SK-N-SH (cell line): ENCODE results near the gene SAG. TPM values are rescaled to one million over a fixed set of nuclear protein-coding genes. Genes with fewer than 3 reads are reported as not detected.

ENCODE experiments used
- CTCF ChIA-PET: fragments of 300-600, 350-600 bp; formaldehyde crosslinking; extraction: SDS; loops from one replicate; lab custom pipeline; 2021; lab: Yijun Ruan, JAX
- POLR2A ChIA-PET: fragments of 350-600 bp; sonication (Branson Sonifier 250); formaldehyde crosslinking; extraction: SDS; loops from one replicate; lab custom pipeline; 2020; ENCODE audit warnings: antibody characterized with exemption, inconsistent platforms; lab: Yijun Ruan, JAX
- DNase-seq: peaks from one replicate; pipeline ENCODE4 v3.0.0; 2012
- H2AFZ ChIP-seq: fragments of 200-600 bp; sonication (generic); 2 replicates; pipeline ENCODE4 v1.8.1; 2016; ENCODE audit warnings: antibody characterized with exemption, mild to moderate bottlenecking, low read depth
- H3F3A ChIP-seq: fragments of 200-600 bp; sonication (generic); replicated peaks from 2 replicates; pipeline ENCODE3; 2016; ENCODE audit warnings: antibody characterized with exemption, mild to moderate bottlenecking; ENCODE audit not compliant: insufficient read depth
- H3K27ac ChIP-seq, 2 experiments: fragments of 200-500 bp in 1 of 2; fragments of 200-600 bp in 1 of 2; sonication (Bioruptor generic) in 1 of 2; sonication (generic), shearing (Covaris generic) in 1 of 2; 2 replicates each; pipeline versions ENCODE4 v1.5.1 to v1.6.1; 2014 to 2016; ENCODE audit warnings: low read depth in 2 of 2, inconsistent platforms in 1 of 2, low read length in 1 of 2, mild to moderate bottlenecking in 1 of 2, mixed read lengths in 1 of 2
- H3K27me3 ChIP-seq: fragments of 200-600 bp; sonication (generic), shearing (Covaris generic); 2 replicates; pipeline ENCODE4 v1.6.1; 2016; ENCODE audit warnings: mixed run types; ENCODE audit not compliant: insufficient read depth
- H3K36me3 ChIP-seq, 2 experiments: fragments of 200-500 bp in 1 of 2; fragments of 200-600 bp in 1 of 2; sonication (Bioruptor generic) in 1 of 2; sonication (generic) in 1 of 2; replicated peaks in 1 of 2; 2 replicates each; pipeline versions ENCODE3 to v1.5.1; 2014 to 2016; ENCODE audit warnings: low read length in 1 of 2, mild to moderate bottlenecking in 1 of 2; ENCODE audit not compliant: insufficient read depth in 2 of 2, control insufficient read depth in 1 of 2
- H3K4me1 ChIP-seq, 2 experiments: fragments of 200-500 bp in 1 of 2; fragments of 200-600 bp in 1 of 2; sonication (Bioruptor generic) in 1 of 2; sonication (generic), shearing (Covaris generic) in 1 of 2; 2 replicates each; pipeline versions ENCODE4 v1.5.1 to v1.6.1; 2014 to 2016; ENCODE audit warnings: low read depth in 1 of 2, low read length in 1 of 2, mixed run types in 1 of 2; ENCODE audit not compliant: insufficient read depth in 2 of 2, control insufficient read depth in 1 of 2
- H3K4me2 ChIP-seq: fragments of 200-600 bp; sonication (generic), shearing (Covaris generic); 2 replicates; pipeline ENCODE4 v1.6.1; 2017; ENCODE audit warnings: mixed run types
- H3K4me3 ChIP-seq, 2 experiments: fragments of 200-500 bp in 1 of 2; fragments of 200-600 bp in 1 of 2; sonication (Bioruptor generic) in 1 of 2; sonication (generic), shearing (Covaris generic) in 1 of 2; 2 replicates each; pipeline versions ENCODE4 v1.5.1 to v1.8.1; 2014 to 2016; ENCODE audit warnings: low read depth in 2 of 2, inconsistent platforms in 1 of 2, low read length in 1 of 2, mild to moderate bottlenecking in 1 of 2, mixed read lengths in 1 of 2, moderate library complexity in 1 of 2
- H3K79me2 ChIP-seq: fragments of 200-600 bp; sonication (generic); 2 replicates; pipeline ENCODE4 v1.8.1; 2017; ENCODE audit warnings: mild to moderate bottlenecking; ENCODE audit not compliant: insufficient read depth
- H3K9ac ChIP-seq: fragments of 200-600 bp; sonication (generic); 2 replicates; pipeline ENCODE4 v1.6.1; 2017; ENCODE audit warnings: mixed run types
- H3K9me2 ChIP-seq: fragments of 200-600 bp; sonication (generic); 2 replicates; pipeline ENCODE4 v1.6.1; 2017; ENCODE audit warnings: mixed run types
- H3K9me3 ChIP-seq: fragments of 200-600 bp; sonication (generic); 2 replicates; pipeline ENCODE4 v1.6.1; 2017; ENCODE audit warnings: mixed run types, mild to moderate bottlenecking, moderate library complexity
- H4K20me1 ChIP-seq: fragments of 200-600 bp; sonication (generic); 2 replicates; pipeline ENCODE4 v1.6.1; 2017; ENCODE audit warnings: mild to moderate bottlenecking, mixed run types; ENCODE audit not compliant: insufficient read depth
- CHD2 ChIP-seq: fragments of 150-350 bp; IDR thresholded peaks from 2 replicates; pipeline ENCODE4 v1.6.1; 2018; ENCODE audit warnings: low read length; ENCODE audit not compliant: partially characterized antibody
- FOXJ3 ChIP-seq: sonication (generic); formaldehyde crosslinking; IDR thresholded peaks from 2 replicates; pipeline ENCODE4 v1.5.1; 2020; ENCODE audit warnings: mild to moderate bottlenecking, missing genetic modification reagents
- GABPA ChIP-seq: IDR thresholded peaks from 2 replicates; pipeline ENCODE4 v1.4.0; 2012; ENCODE audit warnings: low read depth, mild to moderate bottlenecking
- IRF3 ChIP-seq: fragments of 150-350 bp; IDR thresholded peaks from 2 replicates; pipeline ENCODE4 v1.6.1; 2016; ENCODE audit warnings: mild to moderate bottlenecking, low read depth, low read length
- JUND ChIP-seq: IDR thresholded peaks from 2 replicates; pipeline ENCODE4 v1.4.0; 2012
- MAX ChIP-seq: IDR thresholded peaks from 2 replicates; pipeline ENCODE4 v1.4.0; 2012; ENCODE audit warnings: low read depth
- MXI1 ChIP-seq: IDR thresholded peaks from 2 replicates; pipeline ENCODE4 v1.6.1; 2012; ENCODE audit warnings: mild to moderate bottlenecking, low read depth, low read length, improper control_type of control experiment
- NFIC ChIP-seq: IDR thresholded peaks from 2 replicates; pipeline ENCODE4 v1.4.0; 2012; ENCODE audit warnings: borderline replicate concordance
- NRF1 ChIP-seq: IDR thresholded peaks from 2 replicates; pipeline ENCODE4 v1.6.1; 2012; ENCODE audit warnings: low read depth, mild to moderate bottlenecking, low read length
- POLR2AphosphoS5 ChIP-seq: IDR thresholded peaks from 2 replicates; pipeline ENCODE4 v1.6.1; 2012; ENCODE audit warnings: low read depth, low read length
- RFX5 ChIP-seq: IDR thresholded peaks from 2 replicates; pipeline ENCODE4 v1.6.1; 2012; ENCODE audit warnings: mild to moderate bottlenecking, improper control_type of control experiment, low read length
- RXRA ChIP-seq: IDR thresholded peaks from 2 replicates; pipeline ENCODE4 v1.4.0; 2012; ENCODE audit warnings: low read depth, mild to moderate bottlenecking, borderline replicate concordance
- SIN3A ChIP-seq: IDR thresholded peaks from 2 replicates; pipeline ENCODE4 v1.6.1; 2012; ENCODE audit warnings: low read depth, mild to moderate bottlenecking, low read length, moderate library complexity, borderline replicate concordance
- TCF12 ChIP-seq: IDR thresholded peaks from 2 replicates; pipeline ENCODE4 v1.4.0; 2012
- USF1 ChIP-seq: IDR thresholded peaks from 2 replicates; pipeline ENCODE4 v1.4.0; 2012; ENCODE audit warnings: low read depth, borderline replicate concordance
- USF2 ChIP-seq: fragments of 150-350 bp; IDR thresholded peaks from 2 replicates; pipeline ENCODE4 v1.6.1; 2017; ENCODE audit warnings: antibody characterized with exemption, low read length, low read depth, borderline replicate concordance
- ZBTB33 ChIP-seq: IDR thresholded peaks from 2 replicates; pipeline ENCODE4 v1.4.0; 2012; ENCODE audit warnings: low read depth, borderline replicate concordance
- WGBS: methylation state at CpG from one replicate; pipeline ENCODE4 v1.1.6; 2017; ENCODE audit warnings: low lambda C conversion rate; 5-methylcytosine and 5-hydroxymethylcytosine counted together
- polyA plus RNA-seq, 3 experiments: library from polyadenylated mRNA; depleted of rRNA; stranded (reverse); fragments of >200 nt; gene quantifications; 2 replicates each; pipeline ENCODE4 v1.2.3, GENCODE V29; 2012
- TF ChIP-seq, protein P1 (sequence below): IDR thresholded peaks from 2 replicates; pipeline ENCODE4 v1.6.1; 2012; ENCODE audit warnings: mild to moderate bottlenecking, low read depth, low read length, moderate library complexity
- TF ChIP-seq, protein P2 (sequence below): fragments of 200-600 bp; sonication (generic); IDR thresholded peaks from 2 replicates; pipeline ENCODE4 v1.6.1; 2017; ENCODE audit warnings: antibody characterized with exemption, mild to moderate bottlenecking, moderate library complexity

SAG gene
- polyA plus RNA-seq, 1 of the 3 experiments (the other 2 are of a cell fraction): not detected

- no peak for DNase-seq
- WGBS: 79% methylated on average over 8 of the region's 8 CpGs
Observed at GRCh38 chr2:233323851-233324250, 16.2 kb downstream of the SAG start.

More at GRCh38 chr2:233323851-233324250, 16.2 kb downstream of the SAG start:
- no peaks in the 10 kb centered on the region for H3K36me3 ChIP-seq
- no peaks in the 10 kb centered on the region for H4K20me1 ChIP-seq
- peaks cover 0 to 2% of the 10 kb centered on the region in 2 experiments; a peak in 1 of 4 replicates for H3K4me1 ChIP-seq
- POLR2A ChIA-PET: no interaction called here
- H3K79me2 ChIP-seq: no peaks in the 10 kb centered on the region
- H3K4me3 ChIP-seq: no peak overlapping the region
- TF ChIP-seq FOXJ3 (CRISPR knock-in tag): no peak
- TF ChIP-seq SIN3A: no peak
- TF ChIP-seq, protein P1, sequence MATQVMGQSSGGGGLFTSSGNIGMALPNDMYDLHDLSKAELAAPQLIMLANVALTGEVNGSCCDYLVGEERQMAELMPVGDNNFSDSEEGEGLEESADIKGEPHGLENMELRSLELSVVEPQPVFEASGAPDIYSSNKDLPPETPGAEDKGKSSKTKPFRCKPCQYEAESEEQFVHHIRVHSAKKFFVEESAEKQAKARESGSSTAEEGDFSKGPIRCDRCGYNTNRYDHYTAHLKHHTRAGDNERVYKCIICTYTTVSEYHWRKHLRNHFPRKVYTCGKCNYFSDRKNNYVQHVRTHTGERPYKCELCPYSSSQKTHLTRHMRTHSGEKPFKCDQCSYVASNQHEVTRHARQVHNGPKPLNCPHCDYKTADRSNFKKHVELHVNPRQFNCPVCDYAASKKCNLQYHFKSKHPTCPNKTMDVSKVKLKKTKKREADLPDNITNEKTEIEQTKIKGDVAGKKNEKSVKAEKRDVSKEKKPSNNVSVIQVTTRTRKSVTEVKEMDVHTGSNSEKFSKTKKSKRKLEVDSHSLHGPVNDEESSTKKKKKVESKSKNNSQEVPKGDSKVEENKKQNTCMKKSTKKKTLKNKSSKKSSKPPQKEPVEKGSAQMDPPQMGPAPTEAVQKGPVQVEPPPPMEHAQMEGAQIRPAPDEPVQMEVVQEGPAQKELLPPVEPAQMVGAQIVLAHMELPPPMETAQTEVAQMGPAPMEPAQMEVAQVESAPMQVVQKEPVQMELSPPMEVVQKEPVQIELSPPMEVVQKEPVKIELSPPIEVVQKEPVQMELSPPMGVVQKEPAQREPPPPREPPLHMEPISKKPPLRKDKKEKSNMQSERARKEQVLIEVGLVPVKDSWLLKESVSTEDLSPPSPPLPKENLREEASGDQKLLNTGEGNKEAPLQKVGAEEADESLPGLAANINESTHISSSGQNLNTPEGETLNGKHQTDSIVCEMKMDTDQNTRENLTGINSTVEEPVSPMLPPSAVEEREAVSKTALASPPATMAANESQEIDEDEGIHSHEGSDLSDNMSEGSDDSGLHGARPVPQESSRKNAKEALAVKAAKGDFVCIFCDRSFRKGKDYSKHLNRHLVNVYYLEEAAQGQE: no peak
- no peak for TF ChIP-seq IRF3
- TF ChIP-seq CHD2: no peak
- no peak for TF ChIP-seq TCF12
- TF ChIP-seq USF1: no peak
- TF ChIP-seq, protein P2, sequence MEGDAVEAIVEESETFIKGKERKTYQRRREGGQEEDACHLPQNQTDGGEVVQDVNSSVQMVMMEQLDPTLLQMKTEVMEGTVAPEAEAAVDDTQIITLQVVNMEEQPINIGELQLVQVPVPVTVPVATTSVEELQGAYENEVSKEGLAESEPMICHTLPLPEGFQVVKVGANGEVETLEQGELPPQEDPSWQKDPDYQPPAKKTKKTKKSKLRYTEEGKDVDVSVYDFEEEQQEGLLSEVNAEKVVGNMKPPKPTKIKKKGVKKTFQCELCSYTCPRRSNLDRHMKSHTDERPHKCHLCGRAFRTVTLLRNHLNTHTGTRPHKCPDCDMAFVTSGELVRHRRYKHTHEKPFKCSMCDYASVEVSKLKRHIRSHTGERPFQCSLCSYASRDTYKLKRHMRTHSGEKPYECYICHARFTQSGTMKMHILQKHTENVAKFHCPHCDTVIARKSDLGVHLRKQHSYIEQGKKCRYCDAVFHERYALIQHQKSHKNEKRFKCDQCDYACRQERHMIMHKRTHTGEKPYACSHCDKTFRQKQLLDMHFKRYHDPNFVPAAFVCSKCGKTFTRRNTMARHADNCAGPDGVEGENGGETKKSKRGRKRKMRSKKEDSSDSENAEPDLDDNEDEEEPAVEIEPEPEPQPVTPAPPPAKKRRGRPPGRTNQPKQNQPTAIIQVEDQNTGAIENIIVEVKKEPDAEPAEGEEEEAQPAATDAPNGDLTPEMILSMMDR: no peak
- TF ChIP-seq JUND: no peak
- no peak for TF ChIP-seq USF2
- no peak for TF ChIP-seq NRF1
- TF ChIP-seq POLR2AphosphoS5: no peak
- no peak for TF ChIP-seq GABPA
- TF ChIP-seq MAX: no peak
- no peak for TF ChIP-seq RXRA
- TF ChIP-seq MXI1: no peak
- no peak for TF ChIP-seq NFIC
- no peak for TF ChIP-seq ZBTB33
- no peak for TF ChIP-seq RFX5
- TF ChIP-seq, all 33 proteins: peak for 0
- Histone ChIP-seq H3K9ac (no peak overlapping the region), H3K9me2 (no peaks in the 10 kb centered on the region), H3K27me3 (no peaks in the 10 kb centered on the region), H3K27ac (no peak overlapping the region), H3F3A (no peaks in the 10 kb centered on the region), H3K4me2 (no peak overlapping the region), H3K9me3 (no peaks in the 10 kb centered on the region), H2AFZ (no peak overlapping the region)
- CTCF ChIA-PET: interaction anchor here (1.3 kb wide), 1 partner anchor 15 kb away, joined by 3 read pairs; no protein-coding TSS in a partner anchor
